Subcutaneous adipose tissue (tissue), 4 donors: ENCODE results near the gene HAND2. TPM values are rescaled to one million over a fixed set of nuclear protein-coding genes. Genes with fewer than 3 reads are reported as not detected.

Source experiments
- CTCF ChIP-seq: fragments of 450-650 bp; IDR thresholded peaks from one replicate; pipeline ENCODE4 v1.5.1; 2016; ENCODE audit warnings: low read depth, mild to moderate bottlenecking, control low read depth, antibody characterized with exemption, moderate library complexity
- total RNA-seq, 4 donors: library from RNA; depleted of rRNA; stranded (reverse); fragments of >200 nt; gene quantifications; one replicate each; pipeline ENCODE4 v1.1.0, GENCODE V29; 2016

HAND2 gene
- total RNA-seq, 4 donors from 2014 or later, result 1.5 to 12.1 (median 6.2) TPM

GRCh38 chr4:173509036-173510001 lies 20.7 kb downstream of the HAND2 start:
- no peak for TF ChIP-seq CTCF

GRCh38 chr4:173508386-173509035 lies 21.5 kb downstream of the HAND2 start:
- no peak for TF ChIP-seq CTCF

- TF ChIP-seq CTCF, result no peak
Observed at GRCh38 chr4:173507471-173508385, 22.3 kb downstream of the HAND2 start.

GRCh38 chr4:173506597-173507211 lies 23.3 kb downstream of the HAND2 start:
- TF ChIP-seq CTCF, result no peak

- no peak for TF ChIP-seq CTCF
Observed at GRCh38 chr4:173505924-173506518, 24.0 kb downstream of the HAND2 start.

GRCh38 chr4:173504181-173504503 lies 25.9 kb downstream of the HAND2 start:
- no peak for TF ChIP-seq CTCF
